NCI-H524 (cell line): Measurements from ENCODE around the gene CREBBP.

Experiments used
- DNase-seq, 2 experiments: peaks; one replicate each; lab custom pipeline; 2025; lab: John Stamatoyannopoulos, UW

The CREBBP gene

GRCh38 chr16:3736116-3736515, 144.4 kb downstream of the CREBBP start:
- no peak for DNase-seq

GRCh38 chr16:3735541-3735940, 145.0 kb downstream of the CREBBP start:
- DNase-seq = no peak

GRCh38 chr16:3734758-3735221, 145.7 kb downstream of the CREBBP start:
- DNase-seq = no peak

GRCh38 chr16:3734084-3734757, 146.3 kb downstream of the CREBBP start:
- no peak for DNase-seq

GRCh38 chr16:3732171-3732570, 148.3 kb downstream of the CREBBP start:
- no peak for DNase-seq

- DNase-seq = no peak
Measured at GRCh38 chr16:3731126-3731935, 149.2 kb downstream of the CREBBP start.

GRCh38 chr16:3730161-3731125, 150.1 kb downstream of the CREBBP start:
- no peak for DNase-seq

- no peak for DNase-seq
Measured at GRCh38 chr16:3729161-3730112, 151.1 kb downstream of the CREBBP start.

- no peak for DNase-seq
Measured at GRCh38 chr16:3728424-3729160, 151.9 kb downstream of the CREBBP start.

GRCh38 chr16:3727806-3728381, 152.6 kb downstream of the CREBBP start:
- peak; percentile 70 to 92 for DNase-seq

- no peak for DNase-seq
Measured at GRCh38 chr16:3726021-3726687, 154.4 kb downstream of the CREBBP start.

- no peak for DNase-seq
Measured at GRCh38 chr16:3725276-3725675, 155.2 kb downstream of the CREBBP start.

GRCh38 chr16:3722508-3722907, 158.0 kb downstream of the CREBBP start:
- DNase-seq = no peak

- no peak for DNase-seq
Measured at GRCh38 chr16:3720418-3720817, 160.1 kb downstream of the CREBBP start.

- DNase-seq = no peak
Measured at GRCh38 chr16:3718628-3719027, 161.9 kb downstream of the CREBBP start.

- no peak for DNase-seq
Measured at GRCh38 chr16:3718019-3718391, 162.5 kb downstream of the CREBBP start.

GRCh38 chr16:3717235-3718018, 163.1 kb downstream of the CREBBP start, which contains the start of gene TRAP1:
TSS of gene TRAP1 (minus strand) at chr16:3717524. CDS start at chr16:3717508, 16 bp downstream.
- peak; percentile 77 to 88 for DNase-seq

- peak; percentile 28 to 48 for DNase-seq
Measured at GRCh38 chr16:3716831-3717234, 163.7 kb downstream of the CREBBP start.
